HG02840 (cell line): Measurements from ENCODE around the gene CTAG2.
"Not testable (repeated sequence)": the region's sequence is repeated elsewhere in the genome, so short reads cannot be mapped to it uniquely, and the experiment has no call there.

Experiments
- ATAC-seq: cut with Tn5 transposase; IDR thresholded peaks from one replicate; pipeline ENCODE4 v1.9.1; 2021; ENCODE audit warnings: mild to moderate bottlenecking, moderate library complexity, moderate number of reproducible peaks; ENCODE audit not compliant: unreplicated experiment, low FRiP score

Gene CTAG2

DNA sequence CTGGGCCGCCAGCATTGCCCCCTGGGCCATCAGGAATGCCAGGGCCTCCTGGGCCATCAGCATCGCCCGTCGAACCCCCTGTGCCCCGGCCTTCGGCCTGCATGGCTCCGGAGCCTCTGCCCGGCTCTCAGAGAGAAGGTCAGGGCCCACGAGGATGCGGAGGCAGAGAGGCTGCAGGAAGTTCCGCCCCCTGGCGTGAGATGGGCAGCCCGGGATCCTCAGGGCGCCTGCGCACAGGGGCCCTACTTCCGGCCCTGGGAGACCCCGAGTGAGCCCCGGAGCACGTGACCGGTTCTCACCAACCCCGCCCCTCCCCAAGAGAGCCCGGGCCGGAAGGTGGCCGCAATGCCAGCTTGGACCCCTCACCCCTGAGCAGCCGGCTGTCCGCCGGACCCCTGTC lies at the start of gene CTAG2:
TSS of gene CTAG2 (minus strand) at position 167 of the 400 bp plus-strand sequence. CDS start at position 103, 64 bp downstream.
- not testable (repeated sequence) for ATAC-seq

DNA sequence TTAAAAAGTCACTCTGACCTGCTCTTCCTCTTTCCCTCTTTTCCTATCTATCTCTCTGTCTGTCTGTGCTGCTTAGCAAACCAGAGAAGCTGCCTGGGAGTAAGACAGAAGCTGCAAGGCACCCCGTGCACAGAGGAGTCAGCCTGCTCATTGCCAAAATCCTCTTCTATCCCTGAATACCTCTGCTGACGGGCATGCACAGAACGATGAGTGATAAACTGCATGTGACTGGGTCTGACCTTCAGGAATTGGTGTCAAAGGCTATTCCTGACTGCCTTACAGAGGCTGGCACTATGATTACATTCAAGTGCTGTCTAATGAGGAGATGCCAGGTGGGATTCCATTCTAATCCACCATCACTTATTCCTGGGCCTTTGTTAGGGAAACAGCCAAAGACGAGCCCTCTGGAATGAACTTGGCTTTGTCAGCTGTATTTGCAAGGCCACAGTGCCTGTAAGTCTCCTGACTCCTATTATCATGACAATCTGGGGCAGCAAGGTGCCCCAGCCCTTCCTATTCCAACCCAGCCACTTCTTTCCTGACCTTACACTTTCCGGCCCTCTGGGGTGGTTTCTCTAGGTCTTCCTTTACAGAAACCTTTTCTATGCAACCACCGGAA lies 45.4 kb upstream of the CTAG2 start:
- no peak for ATAC-seq

DNA sequence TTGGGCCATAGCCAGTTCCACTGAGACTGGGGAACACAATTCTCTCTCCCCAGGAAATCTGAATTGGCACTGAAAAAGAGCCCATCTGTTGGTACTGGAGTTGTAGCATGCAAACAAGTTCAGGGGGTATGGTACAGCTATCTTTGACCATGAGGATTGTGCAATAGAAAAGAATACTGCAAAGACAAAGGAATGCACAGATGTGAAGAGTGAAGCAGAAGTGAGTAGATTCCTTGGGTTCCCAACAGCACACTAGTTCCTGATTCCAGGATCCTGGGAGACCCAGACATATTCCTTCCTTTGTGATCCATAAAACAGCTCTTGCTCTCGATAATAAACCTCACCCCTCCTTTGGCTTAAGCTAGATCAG lies 43.3 kb upstream of the CTAG2 start:
- no peak for ATAC-seq

GRCh38 chrX:154695911-154696675 lies 42.7 kb upstream of the CTAG2 start:
- ATAC-seq: no peak

DNA sequence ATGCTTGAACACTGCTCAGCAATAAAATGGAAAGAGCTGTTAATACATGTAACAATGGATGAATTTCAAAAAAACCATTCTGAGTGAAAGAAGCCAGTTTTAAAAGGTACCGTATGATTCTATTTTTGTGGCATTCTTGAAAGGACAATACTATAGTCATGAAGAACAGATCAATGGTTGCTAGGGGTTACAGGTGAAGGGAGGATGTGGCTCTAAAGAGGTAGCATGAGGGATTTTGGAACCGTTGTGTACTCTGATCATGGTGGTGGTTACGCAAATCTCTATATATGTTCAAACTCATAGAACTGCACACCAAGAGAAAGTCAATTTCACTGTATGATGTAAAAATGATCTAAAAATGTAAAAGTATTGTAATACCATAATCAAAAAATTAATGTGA lies 40.0 kb upstream of the CTAG2 start:
- ATAC-seq: no peak

DNA sequence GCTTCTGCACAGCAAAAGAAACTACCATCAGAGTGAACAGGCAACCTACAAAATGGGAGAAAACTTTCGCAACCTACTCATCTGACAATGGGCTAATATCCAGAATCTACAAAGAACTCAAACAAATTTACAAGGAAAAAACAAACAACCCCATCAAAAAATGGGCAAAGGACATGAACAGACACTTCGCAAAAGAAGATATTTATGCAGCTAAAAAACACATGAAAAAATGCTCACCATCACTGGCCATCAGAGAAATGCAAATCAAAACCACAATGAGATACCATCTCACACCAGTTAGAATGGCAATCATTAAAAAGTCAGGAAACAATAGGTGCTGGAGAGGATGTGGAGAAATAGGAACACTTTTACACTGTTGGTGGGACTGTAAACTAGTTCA lies 37.1 kb upstream of the CTAG2 start:
- ATAC-seq: not testable (repeated sequence)

DNA sequence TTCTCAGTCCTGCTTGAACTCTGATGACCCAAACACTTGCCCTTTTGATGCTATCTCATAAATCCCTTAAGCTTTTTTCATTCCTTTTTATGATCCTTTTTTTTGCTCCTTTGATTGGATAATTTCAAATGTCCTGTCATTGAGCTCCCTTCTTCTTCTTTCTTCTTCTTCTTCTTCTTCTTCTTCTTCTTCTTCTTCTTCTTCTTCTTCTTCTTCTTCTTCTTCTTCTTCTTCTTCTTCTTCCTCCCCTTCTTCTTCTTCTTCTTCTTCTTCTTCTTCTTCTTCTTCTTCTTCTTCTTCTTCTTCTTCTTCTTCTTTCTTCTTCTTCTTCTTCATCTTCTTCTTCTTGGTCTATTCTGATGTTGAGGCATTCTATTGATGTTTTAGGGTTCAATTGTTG lies 18.7 kb upstream of the CTAG2 start:
- not testable (repeated sequence) for ATAC-seq

DNA sequence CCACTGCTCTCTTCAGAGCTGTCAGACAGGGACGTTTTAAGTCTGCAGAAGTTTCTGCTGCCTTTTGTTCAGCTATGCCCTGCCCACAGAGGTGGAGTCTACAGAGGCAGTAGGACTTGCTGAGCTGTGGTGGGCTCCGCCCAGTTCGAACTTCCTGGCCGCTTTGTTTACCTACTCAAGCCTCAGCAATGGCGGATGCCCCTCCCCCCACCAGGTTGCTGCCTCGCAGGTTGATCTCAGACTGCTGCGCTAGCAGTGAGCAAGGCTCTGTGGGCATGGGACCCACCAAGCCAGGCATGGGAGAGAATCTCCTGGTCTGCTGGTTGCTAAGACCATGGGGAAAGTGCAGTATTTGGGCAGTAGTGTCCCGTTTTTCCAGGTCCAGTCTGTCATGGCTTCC lies 17.5 kb upstream of the CTAG2 start:
- not testable (repeated sequence) for ATAC-seq

DNA sequence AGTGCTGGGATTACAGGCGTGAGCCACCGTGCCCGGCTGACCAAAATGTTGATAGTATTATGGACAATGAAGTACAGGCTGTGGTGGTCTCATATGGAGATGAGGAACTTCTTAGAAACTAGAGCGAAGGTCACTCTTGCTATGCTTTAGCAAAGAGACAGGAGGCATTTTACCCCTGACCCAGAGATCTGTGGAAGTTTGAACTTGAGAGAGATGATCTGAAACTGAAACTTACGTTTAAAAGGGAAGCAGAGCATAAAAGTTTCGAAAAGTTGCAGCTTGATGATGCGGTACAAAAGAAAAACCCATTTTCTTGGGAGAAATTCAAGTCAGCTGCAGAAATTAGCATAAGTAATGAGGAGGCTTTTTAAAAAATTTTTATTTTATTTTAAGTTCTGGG lies 8.5 kb upstream of the CTAG2 start:
- no peak for ATAC-seq

DNA sequence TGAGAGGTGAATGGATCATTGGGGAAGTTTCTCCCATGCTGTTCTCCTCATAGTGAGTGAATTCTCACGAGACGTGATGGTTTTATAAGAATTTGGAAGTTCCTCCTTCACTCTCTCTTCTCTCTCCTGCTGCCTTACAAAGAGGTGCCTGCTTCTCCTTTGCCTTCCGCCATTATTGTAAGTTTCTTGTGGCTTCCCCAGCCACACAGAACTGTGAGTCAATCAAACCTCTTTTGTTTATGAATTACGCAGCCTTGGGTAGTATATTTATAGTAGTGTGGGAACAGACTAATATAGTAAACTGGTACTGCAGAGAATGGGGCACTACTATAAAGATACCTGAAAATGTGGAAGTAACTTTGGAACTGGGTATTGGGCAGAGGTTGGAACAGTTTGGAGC lies 7.8 kb upstream of the CTAG2 start:
- ATAC-seq: no peak

DNA sequence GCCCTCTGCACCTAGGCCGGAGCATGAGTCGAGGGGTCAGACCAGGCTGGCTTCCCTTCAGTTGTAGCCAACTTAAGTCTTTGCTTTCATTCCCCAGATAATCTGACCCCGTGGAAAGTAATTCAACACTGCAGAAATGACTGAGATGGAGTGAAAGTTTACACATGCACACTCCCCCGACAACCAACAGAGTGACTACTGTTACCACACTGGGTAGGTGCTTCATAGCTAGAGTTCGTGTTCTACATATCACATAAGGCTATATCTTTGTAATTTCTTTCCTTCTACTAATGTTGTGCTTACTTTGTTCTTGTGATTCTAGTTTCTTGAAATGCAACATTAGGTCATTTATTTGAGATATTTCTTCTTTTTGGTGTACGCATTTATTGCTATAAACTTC lies 7.2 kb upstream of the CTAG2 start:
- ATAC-seq: no peak

GRCh38 chrX:154658957-154659356 lies 5.6 kb upstream of the CTAG2 start:
- ATAC-seq: no peak

- ATAC-seq: no peak
These were observed 4.8 kb upstream of the CTAG2 start for GRCh38 chrX:154658187-154658586.

DNA sequence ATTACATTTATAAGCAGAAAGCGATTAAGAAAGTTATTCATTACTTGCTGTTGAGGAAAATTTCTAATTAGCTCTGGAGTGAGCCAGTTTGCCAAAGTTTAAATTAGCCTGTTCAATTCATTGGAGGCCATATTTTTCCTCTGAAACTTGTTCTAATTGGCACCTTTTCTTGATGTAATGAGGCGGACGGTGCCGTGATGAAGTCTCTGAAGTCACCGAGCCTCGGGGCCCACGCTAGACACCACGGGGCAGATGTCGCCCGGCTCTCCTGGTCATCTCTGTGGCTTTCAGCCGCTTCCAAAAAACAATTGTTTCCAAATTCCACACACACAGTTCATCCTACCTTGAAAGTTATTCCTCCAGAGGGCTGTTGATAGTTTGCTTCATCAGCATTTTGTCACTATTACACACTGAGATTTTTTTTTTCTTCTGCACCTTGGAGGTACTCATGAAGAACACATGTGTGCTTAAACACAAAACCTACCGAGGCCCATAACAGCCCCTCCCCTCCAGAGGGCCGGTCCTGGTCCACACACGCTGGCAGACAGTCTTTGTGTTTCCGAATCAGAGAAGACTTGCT lies 3.9 kb upstream of the CTAG2 start:
- ATAC-seq: no peak

- ATAC-seq: no peak
These were observed 2.4 kb upstream of the CTAG2 start for GRCh38 chrX:154655786-154656185.

DNA sequence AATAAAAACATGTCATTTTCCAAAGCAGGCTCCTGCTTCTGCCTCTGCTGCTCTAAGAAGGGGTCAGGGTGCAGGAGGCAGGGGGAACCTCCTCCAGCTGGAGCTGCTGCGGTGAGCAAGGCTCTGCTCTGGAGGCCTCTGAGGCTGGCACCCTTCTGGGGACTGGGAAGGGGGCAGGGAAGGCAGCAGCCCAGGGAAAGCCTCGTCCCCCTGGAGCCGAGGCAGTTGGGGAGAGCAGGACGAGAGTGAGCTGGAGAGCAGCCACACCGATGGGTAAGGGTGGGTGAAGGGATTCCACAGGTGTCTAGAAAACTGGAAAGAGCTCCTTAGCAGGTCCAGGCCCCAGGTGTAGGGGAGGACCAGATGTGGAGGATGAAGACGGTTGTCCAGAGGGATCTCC lies 2.0 kb upstream of the CTAG2 start:
- ATAC-seq: no peak

- no peak for ATAC-seq
These were observed 1.5 kb upstream of the CTAG2 start for GRCh38 chrX:154654925-154655324.

DNA sequence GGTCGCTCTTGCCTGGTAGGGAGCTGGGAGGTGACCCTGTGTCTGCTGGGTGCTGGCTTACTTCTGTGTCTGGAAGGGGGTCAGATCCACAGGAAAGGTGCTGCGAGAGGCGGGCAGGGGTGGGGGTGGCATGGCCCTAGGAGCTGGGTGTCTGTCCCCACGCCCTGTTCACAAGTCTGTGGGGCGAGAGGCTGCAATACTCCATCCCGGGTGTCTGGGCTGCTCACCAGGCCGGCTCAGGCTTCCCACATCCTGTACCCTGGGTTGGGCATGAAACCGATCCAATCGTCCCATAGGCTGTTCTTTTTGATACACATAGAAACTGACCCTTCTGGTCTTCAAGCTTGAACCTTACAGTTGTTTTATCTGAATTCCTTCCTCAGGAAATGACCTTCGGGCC lies 993 bp upstream of the CTAG2 start:
- ATAC-seq: no peak

DNA sequence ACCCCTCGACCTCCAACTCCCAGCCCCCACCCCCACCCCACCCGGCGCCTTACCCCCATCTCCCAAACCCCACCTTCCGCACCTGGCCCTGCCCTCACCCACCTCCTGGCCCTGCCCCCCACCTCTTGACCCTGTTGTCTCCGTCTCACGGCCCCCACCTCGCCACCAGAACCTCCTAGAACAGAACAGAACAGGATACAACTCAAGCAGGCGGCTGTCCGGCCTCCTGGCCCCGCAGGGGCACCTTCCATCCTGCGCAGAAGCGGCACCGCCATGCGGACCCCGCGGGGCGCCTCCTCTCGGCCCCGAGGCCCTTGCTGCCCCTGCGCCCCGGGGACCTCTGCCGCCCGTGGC lies 354 bp downstream of the CTAG2 start:
- ATAC-seq: no peak

DNA sequence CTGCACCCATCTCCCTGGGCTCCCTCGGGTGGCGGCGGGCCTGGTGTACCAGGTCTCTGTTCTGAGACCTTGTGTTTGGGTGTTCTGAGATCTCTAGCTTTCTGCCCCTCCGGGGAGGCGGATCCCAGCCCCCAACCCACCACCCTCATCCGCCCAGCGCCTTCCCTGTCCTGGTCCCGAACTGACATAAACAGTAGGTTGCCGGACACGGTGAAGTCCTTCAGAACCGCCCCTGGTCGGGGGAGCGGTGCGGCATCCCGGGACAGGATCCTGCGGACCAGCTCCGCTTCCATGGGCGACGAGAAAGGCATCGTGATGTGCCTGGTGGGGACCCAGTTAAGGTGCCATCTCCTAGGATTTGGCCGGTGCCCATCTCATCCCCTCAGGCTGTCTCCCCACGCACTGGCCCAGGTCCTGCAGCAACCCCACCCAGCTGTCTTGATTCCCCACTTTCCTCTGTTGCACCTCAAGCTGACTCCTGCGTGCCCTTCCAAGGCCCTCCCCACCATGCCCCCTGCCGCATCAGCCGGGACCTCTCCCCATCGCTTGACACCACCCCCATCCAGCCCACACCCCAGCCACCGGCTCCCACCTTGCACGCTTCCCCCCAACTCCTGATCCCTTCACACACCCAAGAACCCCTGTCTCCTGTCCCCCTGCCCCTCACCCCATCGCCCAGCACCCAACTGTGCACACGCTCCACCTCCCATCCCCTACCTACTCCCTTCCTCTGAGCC lies 900 bp downstream of the CTAG2 start:
- ATAC-seq: no peak

DNA sequence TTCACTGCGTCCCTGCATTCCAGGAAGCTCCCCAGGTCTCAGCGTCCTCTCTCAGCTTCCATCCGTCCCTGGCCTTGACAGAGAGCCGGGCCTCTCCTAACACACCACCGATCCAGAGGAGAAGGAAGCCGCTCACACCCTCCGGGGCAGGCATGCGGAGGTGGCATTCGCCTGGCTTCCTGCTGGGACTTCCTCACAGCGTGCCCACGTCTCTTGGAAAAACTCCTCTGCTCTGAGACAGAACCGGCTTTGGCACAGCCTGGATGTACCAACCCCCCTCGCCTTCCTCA lies 3.2 kb downstream of the CTAG2 start:
- ATAC-seq: no peak
